Amygdala (tissue), 56 donors: ENCODE measurements around the gene EXOC3L1.

ENCODE experiments used
- DNase-seq, 56 donors: peaks; one replicate each; lab custom pipeline; 2025; lab: John Stamatoyannopoulos, UW

The EXOC3L1 gene

DNA sequence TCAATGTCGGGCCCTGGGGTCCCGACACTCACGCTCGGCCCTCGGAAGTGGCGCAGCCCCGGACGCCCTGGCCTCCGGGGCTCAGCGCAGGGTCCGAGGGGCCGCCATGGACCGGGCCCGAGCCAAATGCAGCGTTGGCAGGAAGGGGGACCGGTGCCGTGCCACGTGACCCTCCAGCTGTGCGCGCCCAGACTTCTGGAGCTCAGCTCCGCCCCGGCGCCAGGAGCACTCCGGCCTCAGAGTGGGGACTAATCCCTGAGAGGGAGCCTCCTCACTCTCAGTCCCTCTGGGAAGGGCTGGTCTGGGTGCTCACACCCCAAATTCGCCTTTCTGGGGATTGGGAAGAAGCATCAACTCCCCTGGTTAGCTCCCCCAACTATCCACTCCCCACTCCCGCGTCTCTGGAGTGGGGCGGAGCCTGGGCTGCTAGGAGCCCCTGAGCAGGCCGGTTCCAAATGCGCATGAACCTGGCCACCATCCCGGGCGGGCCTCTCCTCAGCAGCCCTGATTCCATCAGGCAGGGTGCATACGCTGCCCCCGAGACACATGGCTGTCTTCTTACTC, 39.0 kb downstream of the EXOC3L1 start, which contains the start of gene B3GNT9:
TSS of gene B3GNT9 (minus strand) at position 166 of the 564 bp plus-strand sequence. CDS start 513 bp downstream, outside the sequence.
- peak in 44 of 56 donors; percentile 11 to 84 (median 62) for DNase-seq

DNA sequence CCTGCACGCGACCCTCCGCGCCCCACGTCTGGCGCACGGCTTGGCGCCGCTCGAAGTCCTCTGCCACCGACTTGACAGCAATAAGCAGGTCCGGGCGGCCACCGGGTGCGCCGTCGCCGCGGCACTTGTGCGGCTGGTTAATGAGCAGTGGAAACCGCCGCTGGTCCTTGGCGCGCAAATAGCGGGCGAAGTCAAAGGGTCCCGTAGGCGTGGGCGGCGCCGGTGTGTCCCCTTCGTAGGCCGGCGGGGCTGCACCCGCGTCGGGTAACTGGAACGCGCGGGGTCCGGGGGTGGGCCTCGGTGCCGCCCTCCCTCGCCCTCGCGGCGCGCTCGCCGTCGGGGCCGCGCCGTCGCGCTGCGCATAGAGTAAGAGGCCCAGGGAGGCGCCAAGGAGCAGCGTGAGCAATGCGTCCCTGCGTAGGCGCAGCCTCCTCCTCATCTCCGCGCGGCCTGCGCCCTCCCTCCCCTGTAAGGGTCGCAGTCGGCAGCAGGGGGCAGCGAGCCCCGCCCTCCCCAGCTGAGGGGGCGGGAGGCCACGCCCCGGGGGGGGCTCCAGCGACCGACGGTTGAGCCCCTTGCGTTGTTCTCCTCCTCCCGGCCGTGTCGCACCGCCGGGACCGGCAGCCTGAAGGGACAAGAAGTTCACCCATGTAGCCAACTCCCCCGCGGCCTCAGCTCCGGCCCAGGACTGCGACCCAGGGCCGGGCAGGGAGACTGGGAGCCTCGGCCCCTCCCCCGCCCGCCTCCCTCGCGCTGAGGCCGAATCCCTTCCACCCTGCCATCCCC, 39.7 kb downstream of the EXOC3L1 start:
- DNase-seq: peak in 4 of 56 donors; percentile 19 to 72 (median 40)

DNA sequence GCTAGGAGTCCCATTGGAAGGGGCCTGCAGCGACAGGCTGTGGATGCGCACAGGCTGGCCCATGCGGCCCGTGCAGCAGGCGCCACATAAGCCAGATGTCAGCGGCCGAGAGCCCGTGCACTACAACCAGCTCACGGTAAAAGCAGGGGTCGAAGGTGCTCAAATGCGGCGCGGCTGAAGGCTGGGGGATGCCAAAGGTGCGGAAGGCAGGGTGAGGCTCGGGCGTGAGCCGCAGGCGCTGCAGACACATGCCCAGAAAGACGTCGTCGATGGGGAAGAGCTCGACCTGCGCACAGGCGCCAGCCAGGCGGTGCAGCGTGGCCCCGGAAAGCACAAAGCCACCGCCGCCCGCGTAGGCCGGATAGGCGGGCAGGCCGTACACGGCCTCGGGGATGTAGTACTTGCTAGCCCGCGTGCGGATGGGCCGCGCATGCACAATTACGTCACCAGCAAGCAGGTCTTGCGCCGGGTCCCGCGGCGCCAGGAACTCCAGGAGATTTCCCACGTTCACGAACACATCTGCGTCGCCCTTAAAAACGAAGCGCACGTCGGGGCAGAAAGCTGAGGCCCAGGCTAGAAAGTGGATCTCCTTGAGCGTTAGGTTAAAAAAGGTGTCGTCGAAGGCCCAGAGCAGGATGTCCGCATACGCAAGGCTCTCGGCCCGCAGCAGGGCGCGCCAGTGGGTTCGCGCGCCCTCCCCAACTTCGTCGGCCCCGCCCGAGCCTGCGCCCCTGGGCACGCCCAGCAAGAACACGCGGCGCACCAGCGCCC, 40.5 kb downstream of the EXOC3L1 start:
- no peak for DNase-seq

DNA sequence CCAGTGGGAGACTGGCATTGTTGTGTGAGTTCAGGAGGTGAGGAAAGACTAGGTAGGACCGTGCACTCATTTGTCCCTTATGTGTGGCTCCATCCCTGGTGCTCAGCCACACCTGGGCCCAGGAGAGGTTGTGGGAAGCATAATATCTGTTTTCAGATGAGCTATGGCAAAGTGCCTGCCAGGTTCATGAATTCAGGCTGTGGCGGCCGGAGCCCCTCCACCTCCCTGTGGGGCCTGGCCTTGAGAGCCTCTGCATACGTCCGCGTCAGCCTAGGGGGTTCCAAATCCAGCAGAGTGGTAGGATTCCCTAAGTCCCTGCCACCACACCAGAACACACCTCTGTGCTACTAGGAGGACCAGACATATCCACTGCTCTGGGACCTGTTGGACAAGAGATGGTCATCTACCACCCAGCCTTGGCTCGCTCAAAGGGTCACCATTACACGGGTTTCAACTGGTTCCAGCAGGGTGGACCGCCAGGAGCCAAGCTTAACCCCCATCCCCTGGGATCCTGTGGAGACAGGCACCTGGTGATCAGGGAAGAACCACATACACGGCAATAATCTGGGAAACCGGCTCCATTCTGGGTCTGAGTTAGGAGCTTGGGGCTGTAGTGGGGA, 41.2 kb downstream of the EXOC3L1 start:
- DNase-seq: no peak

DNA sequence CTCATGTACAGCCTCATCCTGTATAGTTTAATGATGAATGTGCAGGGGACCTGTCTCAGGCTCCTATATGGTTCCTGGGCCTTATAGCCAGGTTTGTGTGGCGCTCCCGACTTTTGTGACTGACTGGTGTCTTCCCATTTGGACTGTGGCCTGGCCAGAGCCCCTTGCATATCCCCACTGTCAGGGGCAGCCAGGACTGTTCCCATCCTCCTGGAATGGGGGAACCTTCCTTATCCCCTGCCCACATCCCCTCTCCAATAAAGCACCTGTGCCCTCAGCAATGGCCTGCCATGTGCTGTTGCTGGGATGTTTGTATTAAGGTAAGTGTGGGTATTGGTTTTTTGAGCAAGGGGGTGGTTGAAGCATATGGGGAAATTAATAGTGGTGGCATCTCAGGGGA, 41.7 kb downstream of the EXOC3L1 start:
- DNase-seq: no peak

DNA sequence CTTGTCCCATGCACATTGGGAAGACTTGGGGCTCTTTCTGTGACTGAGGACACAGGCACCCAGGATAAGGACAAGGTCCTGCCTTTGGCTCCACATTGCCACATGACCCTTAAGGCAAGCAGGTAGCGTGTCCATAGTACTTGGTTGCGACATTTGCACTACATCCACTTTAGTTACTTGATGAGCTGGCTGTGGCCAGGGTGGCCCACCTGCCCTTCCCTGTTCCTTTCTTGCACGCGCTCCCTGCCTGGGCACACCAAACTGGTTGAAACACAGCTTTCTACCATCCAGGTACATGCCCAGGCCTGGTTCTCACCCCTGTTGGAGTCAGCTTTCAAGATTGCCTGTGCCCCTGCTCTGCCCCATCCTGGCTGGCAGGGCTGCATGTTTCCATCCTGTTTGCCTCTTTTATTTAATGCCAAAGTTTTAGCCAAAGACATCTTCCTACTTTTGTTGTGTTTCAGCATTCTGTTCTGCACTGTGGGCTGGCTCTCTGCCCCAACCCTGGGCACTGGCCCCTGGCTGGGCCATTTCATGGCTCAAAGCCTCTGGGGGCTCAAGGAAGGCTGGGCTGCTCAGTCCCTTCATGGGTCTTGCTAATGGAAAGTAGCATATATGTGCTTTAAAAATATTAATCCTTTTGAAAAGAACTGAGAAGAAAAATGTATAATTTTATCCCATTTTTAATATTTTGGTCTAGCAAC, 42.3 kb downstream of the EXOC3L1 start:
- DNase-seq: no peak

DNA sequence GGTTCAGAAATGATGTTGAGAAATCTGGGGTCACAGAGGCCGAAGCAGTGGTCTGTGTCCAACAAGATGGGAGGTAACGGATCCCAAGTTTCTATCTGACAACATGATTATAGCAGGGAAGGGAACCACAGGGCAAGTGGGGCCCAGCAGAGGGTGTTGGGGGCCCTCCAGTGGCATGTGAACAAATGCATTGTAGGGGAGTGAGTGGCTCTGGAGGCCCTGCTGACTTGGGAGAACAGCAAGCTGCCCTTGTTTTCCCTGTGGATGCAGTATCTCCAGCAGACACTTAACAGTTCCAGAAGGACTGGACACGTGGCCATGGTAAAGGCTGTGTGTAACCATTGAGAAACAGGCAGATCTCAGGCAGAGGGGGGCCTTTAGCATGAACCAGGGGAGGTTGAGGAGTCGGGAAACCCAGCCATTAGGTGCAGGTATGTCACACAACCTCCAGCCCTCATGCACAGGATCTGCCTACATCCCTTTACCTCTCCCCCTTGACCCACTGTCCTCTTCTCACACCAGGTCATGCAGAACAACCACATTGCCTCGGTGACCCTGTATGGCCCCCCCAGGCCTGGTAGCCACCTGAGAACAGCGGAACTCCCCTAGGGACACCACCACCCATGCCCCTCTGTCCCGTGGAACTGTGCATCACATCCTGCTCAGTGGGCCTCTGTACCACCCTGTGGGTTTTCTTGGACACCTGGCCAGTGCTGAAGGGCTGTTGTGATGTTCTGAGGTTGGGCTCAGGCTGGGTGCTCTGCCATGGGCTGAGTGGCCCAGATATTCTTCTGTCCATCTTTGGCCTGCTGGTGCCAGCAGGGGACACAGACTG, 43.2 kb downstream of the EXOC3L1 start:
- DNase-seq: peak in 3 of 56 donors; percentile 21 to 28 (median 27)

DNA sequence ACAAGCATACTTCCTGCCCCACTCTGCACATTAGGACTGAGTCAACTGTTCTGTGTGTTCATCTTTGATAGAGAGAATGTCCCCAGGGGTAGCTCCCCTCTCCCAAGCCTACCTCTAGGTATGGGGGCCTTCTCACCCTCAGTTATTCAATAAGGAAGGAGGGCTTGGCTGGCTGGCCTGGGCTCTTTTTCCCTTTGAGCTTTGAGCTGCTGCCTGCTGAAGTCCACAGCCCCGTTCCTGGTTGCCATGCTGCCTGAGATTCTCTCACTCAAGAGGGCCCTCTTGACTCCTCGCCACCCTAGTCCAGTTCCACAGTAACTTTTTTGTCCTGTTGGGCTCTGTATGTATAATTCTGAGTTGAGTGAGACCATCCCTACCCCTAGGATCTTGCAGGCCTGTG, 44.2 kb downstream of the EXOC3L1 start:
- DNase-seq: no peak

DNA sequence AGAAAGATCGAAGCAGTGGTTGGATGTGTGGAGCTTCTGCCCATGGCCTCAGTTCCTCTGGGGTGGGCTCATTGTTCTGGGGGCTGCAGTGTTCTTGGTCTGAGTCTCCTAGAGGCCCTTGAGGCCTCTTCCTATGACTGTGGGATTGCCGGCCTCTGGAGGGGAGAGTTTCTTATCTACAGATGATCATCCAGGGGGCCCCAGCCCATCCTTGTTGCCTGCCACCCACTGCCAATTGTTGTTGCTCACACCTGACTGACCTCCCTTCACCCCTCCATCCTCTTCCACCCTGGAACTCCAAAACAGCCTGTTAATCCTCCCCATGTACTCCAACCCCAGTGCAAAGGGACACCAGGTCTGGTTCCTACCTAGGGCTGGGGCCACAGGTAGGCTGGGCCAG, 45.0 kb downstream of the EXOC3L1 start:
- DNase-seq: no peak

DNA sequence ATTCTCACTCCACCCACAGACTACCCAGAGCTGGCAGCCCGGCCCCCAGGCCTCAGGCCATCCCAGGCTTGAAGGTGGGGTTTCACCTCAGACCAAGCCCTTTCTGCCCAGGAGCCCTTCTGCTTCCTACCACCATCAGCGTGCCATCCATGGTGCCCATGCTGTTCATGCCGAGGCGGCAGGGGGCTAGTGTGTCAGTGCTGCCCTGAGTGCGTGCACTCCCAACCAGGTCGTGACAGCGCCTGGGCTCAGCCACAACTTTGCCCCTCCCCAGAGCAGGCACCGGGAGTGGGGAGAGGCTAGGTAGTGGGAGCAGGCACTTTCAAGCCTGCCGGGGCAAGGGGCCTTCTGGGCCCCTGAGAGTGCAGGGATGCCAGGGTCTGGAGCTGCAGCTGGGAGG, 47.6 kb downstream of the EXOC3L1 start:
- DNase-seq: no peak

DNA sequence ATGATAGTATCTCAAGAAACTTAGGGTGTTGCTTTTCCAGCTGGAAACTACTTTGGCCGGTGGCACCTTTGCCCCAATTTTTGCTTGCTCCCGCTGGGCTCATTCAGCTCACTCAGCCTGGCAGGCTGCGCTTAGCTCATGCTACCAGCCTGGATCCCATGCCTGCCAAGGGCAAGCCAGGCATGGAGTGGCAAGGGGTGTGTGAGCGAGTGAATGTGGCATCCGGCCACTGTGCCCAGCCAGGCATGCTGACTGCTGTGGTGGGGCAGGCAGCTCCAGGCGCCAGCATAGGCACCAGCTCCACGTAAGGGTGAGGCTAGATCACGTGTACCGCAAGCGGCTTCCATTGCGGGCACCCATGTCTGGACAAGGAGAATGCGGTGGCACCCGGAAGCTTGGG, 48.5 kb downstream of the EXOC3L1 start:
- peak in 1 of 56 donors; percentile 13 for DNase-seq

DNA sequence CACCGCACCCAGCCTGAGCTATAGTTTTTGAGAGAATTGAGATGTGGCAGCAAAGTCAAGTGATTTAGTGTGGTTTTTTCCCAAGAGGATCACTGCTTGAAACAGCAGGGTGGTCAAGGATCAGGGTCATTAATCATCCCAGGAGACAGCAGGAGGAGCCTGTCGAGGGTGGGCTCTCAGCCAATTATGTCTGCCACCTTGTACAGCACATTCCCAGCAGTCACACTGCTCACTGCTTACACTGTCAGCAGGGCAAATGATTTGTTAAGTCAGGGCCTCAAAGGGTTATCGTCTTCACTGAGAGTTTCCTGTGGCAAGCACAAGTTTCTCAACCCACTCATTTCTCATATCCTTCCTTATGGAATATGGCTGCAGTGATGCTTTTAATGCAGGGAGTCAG, 52.3 kb downstream of the EXOC3L1 start:
- DNase-seq: no peak
